GM10266 (cell line): Measurements from ENCODE around the gene C17orf50.

Experiments
- DNase-seq: peaks from one replicate; pipeline ENCODE4 v3.0.0; 2012; ENCODE audit errors: extremely low spot score
- CTCF ChIP-seq: IDR thresholded peaks from 2 replicates; pipeline ENCODE4 v1.5.1; 2012; ENCODE audit warnings: mild to moderate bottlenecking, low read depth; ENCODE audit not compliant: control insufficient read depth, insufficient read depth; ENCODE audit errors: missing control alignments

The C17orf50 gene

GRCh38 chr17:35760587-35760986 lies at the start of gene C17orf50:
Gene C17orf50, plus strand, starts transcription at chr17:35760887. Its CDS starts 55 bp downstream, at chr17:35760942.
- TF ChIP-seq CTCF: no peak
- no peak for DNase-seq

- DNase-seq: no peak
- TF ChIP-seq CTCF: no peak
These were observed 49.7 kb upstream of the C17orf50 start for GRCh38 chr17:35710950-35711349.

GRCh38 chr17:35713069-35713728 lies 47.5 kb upstream of the C17orf50 start:
- DNase-seq: no peak
- no peak for TF ChIP-seq CTCF

- no peak for TF ChIP-seq CTCF
- DNase-seq: no peak
These were observed 45.7 kb upstream of the C17orf50 start for GRCh38 chr17:35714988-35715387.

GRCh38 chr17:35715416-35715815 lies 45.3 kb upstream of the C17orf50 start:
- DNase-seq: no peak
- TF ChIP-seq CTCF: no peak

- DNase-seq: no peak
- TF ChIP-seq CTCF: no peak
These were observed 44.5 kb upstream of the C17orf50 start for GRCh38 chr17:35716173-35716572.

- DNase-seq: no peak
- TF ChIP-seq CTCF: no peak
These were observed 43.7 kb upstream of the C17orf50 start for GRCh38 chr17:35716897-35717465.
